GM18499 (cell line): ENCODE measurements around the gene LAIR2.

Experiments used
- ATAC-seq: cut with Tn5 transposase; IDR thresholded peaks from one replicate; pipeline ENCODE4 v1.9.1; 2021; ENCODE audit warnings: moderate number of reproducible peaks; ENCODE audit not compliant: insufficient read depth, unreplicated experiment

Gene LAIR2

DNA sequence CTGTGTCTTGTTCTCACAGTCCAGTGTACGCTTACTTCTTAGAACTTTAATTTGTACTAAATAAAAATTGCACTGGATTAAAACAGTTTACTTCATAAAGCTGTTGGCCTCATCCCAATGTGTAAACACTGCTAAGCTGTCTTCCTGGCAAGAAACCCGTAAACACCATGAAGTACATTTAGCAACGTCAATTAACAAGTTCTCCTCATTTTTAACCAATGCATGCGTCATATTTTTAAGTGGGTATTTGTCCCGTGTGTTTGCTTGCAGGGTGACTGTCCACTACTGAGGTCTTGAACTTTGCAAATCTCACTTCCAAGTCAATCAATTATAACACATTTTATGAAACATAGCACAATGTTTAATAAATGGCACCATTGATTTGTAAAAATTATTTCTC lies 28.2 kb downstream of the LAIR2 start:
- no peak for ATAC-seq

GRCh38 chr19:54532528-54532927 lies 29.9 kb downstream of the LAIR2 start:
- no peak for ATAC-seq

DNA sequence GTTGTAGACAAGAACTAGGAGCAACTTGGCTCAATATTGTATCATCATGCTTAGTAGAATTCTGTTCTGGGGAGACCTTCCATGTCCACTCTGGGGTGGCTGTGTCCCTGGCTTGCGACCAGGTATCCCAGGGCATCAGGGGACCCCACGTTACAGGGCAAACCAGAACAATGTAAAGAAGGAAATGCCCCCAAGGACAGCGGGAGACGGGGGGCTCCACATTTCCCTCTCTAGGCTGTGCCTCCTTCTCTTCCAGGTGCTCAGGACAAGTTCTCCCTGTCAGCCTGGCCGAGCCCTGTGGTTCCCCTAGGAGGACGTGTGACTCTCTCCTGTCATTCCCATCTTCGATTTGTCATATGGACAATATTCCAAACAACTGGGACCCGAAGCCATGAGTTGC lies 30.8 kb downstream of the LAIR2 start:
- ATAC-seq, result no peak

GRCh38 chr19:54534156-54534555 lies 31.5 kb downstream of the LAIR2 start:
- ATAC-seq, result no peak

GRCh38 chr19:54535601-54536000 lies 33.0 kb downstream of the LAIR2 start:
- no peak for ATAC-seq

GRCh38 chr19:54536956-54537355 lies 34.3 kb downstream of the LAIR2 start:
- ATAC-seq, result no peak

- no peak for ATAC-seq
Observed at GRCh38 chr19:54541712-54542111, 39.1 kb downstream of the LAIR2 start.

DNA sequence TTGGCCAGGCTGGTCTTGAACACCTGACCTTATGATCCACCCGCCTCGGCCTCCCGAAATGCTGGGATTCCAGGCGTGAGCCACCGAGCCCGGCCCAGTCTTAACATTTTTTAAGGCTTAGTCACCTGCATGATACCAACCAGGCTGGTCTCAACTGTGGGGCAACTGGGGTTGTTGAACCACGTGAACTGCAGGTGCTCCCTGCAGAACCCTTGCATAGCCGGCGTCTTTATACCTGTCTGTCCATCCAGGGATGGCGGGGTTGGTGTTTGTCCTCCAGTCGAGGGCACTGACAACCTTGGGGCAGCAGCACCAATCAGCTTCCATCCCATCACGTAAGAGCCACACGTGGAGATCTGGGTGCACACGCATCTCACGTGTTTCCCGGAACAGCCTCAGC lies 46.2 kb downstream of the LAIR2 start:
- no peak for ATAC-seq

DNA sequence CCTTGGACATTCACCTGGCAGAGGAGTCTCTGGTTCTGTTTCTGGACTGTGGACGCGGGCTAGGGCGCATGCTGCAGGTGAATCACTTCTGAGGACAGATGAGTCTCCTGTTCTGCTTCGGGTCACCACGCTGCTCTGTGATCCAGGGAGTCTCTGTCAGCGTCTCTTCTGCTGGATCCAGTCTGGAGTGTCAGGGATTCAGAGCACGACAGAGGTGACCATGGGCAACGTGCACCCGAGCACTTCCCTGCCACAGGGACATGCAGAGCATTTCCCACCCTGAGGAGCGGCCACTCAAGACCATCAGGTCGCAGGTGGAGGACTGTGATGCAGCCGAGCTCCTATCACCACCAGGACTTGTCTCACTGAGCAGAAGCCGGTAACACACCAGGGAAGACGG lies 46.6 kb downstream of the LAIR2 start:
- no peak for ATAC-seq

- ATAC-seq, result no peak
Observed at GRCh38 chr19:54551293-54551692, 48.7 kb downstream of the LAIR2 start.

DNA sequence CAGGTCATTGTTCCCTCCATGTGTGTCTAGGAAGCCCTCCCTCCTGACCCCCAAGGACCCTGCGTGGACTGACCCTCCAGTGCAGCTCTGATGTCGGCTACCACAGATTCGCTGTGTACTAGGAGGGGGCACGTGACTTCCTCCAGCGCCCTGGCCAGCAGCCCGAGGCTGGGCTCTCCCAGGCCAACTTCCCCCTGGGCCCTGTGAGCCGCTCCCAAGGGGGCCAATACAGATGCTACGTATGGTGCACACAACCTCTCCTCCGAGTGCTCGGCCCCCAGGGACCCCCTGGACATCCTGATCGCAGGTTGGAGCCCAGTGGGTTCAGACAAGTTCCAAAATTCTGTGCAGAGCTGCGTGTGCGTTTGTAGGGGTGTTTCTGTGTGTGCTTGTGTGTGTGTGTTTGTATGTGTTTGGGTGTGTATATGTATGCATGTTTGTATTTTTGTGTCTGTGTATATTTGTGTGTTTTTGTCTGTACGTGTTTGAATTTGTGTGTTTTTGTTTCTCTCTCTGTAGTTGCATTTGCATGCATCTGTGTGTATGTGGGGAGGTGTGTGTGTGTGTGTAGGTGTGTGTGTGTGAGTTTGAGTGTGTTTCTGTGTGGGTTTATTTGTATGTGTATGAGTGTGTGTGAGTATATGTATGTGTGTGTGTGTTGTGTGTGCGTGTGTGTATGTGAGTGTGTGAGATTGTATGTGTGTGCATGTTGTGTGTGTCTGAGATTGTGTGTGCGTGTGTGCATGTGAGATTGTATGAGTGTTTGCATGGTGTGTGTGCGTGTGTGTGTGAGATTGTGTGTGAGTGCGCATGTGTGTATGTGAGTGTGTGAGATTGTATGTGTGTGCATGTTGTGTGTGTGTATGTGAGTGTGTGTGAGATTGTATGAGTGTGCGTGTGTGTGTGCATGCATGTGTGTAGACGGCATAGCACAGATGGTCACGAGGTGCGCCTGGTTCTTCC lies 49.6 kb downstream of the LAIR2 start:
- ATAC-seq, result no peak

DNA sequence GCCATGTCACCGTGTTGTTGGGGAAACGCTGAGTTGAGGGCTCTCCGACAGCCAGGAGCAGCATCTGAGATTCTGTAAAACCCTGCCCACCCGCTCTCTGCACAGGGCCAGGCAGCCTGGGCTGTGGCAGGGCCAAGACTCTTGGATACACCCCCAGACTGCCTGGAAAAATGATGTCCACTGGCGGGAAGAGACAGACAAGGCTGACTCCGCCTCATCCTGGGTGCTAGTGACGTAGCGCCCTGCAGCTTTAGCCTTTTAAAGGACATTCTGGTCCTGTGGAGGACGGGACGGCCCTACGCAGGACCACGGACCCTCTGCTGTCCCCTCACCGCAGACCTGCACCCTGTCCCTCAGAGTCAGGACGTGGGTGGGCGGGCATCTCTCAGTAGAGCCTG lies 50.3 kb downstream of the LAIR2 start:
- ATAC-seq, result no peak

GRCh38 chr19:54554006-54554405 lies 51.4 kb downstream of the LAIR2 start:
- no peak for ATAC-seq

DNA sequence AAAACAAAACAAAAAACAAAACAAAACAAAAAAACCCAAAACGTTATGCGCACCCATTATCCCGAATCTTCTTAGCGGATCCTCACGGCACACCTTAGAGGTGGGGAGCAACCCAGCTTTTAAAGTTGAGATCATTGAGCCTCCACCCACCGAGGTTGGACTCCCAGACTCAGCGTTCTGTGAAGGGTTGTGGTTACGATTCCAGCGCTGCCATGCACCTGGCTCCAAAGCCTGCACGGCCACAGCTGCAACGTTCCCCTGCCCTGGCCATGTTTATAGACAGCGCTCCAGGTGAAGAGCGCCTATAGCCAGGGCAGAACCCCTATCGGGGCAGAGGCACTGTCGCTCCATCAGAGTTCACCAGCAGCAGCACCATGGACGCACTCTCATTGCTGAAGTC lies 52.3 kb downstream of the LAIR2 start:
- ATAC-seq, result no peak

- ATAC-seq, result no peak
Observed at GRCh38 chr19:54556194-54556593, 53.6 kb downstream of the LAIR2 start.

DNA sequence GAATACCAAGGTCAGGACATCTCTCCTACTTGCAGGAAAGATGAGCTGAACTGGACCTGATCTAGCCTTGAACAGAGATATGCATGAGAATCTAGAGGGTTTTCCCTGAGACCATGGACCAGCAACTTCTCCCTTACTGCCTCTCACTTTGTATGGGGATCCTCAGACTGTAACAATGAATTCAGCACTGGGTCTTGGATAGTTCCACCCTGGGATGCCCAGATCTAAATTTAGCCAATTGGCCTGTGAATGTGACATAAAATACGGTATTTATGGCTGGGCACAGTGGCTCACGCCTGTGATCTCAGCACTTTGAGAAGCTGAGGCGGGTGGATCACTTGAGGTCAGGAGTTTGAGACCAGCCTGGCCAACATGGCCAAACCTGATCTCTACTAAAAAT lies 55.7 kb downstream of the LAIR2 start:
- no peak for ATAC-seq
